NB4 (cell line): ENCODE data around the gene MARK4.

Experiments
- CTCF ChIP-seq: IDR thresholded peaks from one replicate; pipeline ENCODE4 v1.5.1; 2012; ENCODE audit warnings: low read depth, low read length
- MYC ChIP-seq: IDR thresholded peaks from 2 replicates; pipeline ENCODE4 v1.6.1; 2011; ENCODE audit warnings: low read depth, low read length
- POLR2A ChIP-seq: IDR thresholded peaks from 2 replicates; pipeline ENCODE4 v1.6.1; 2011; ENCODE audit warnings: mild to moderate bottlenecking; ENCODE audit not compliant: insufficient read length; ENCODE audit errors: extremely low read depth
- TF ChIP-seq, protein P1 (sequence below): IDR thresholded peaks from 2 replicates; pipeline ENCODE4 v1.6.1; 2011; ENCODE audit warnings: low read depth, low read length

DNA sequence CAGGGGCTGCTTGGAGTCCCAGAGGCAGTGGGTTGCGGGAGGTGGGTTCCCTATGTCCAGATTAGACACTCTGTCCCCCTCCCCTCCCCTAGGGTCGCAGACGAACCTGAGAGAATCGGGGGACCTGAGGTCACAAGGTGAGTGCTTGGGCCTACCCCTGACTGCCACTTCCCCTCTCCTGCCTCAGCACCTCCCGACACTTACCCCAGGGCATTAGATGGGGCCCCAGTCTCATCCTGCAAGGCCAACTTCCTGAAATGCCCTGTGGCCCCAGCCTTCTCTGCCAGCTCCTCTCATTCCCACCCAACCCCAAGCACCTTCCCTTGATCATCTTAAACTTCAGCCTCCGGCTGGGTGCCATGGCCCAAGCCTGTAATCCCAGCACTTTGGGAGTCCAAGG, 48.6 kb downstream of the MARK4 start:
- no peak for TF ChIP-seq CTCF
- no peak for TF ChIP-seq MYC
- TF ChIP-seq POLR2A = no peak
- TF ChIP-seq, protein P1, sequence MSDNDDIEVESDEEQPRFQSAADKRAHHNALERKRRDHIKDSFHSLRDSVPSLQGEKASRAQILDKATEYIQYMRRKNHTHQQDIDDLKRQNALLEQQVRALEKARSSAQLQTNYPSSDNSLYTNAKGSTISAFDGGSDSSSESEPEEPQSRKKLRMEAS = no peak
